ENCODE results near the gene TMX1. TPM values are rescaled to one million over a fixed set of nuclear protein-coding genes. Genes with fewer than 3 reads are reported as not detected.

The TMX1 gene
- total and polyA plus RNA-seq, 10 of the 15 experiments (the other 5 are each of a cell fraction or from before 2014, with no cell fraction given), result 29.1 to 152 (median 52.0) TPM

- H3K4me1 ChIP-seq (ENCODE audit: control insufficient read depth, insufficient read depth, low read length), result no peaks in the 10 kb centered on the region
- 100% methylated on average over 1 of the region's 1 CpG for WGBS (ENCODE audit: insufficient coverage, insufficient replicate concordance, low lambda C conversion rate, missing lambda C conversion rate)
- H2AFZ ChIP-seq (ENCODE audit: control insufficient read depth, low read depth, low read length), result no peak overlapping the region
- H3K9ac ChIP-seq (ENCODE audit: control insufficient read depth, insufficient read depth, low read length), result no peak overlapping the region
- ChIA-PET SMC1A (ENCODE audit: uncharacterized antibody, unreplicated experiment) (interaction anchor here (1.2 kb wide), 1 partner anchor 60 kb away, joined by 3 read pairs; no protein-coding TSS in a partner anchor), RAD21 (ENCODE audit: unreplicated experiment) (no interaction called here), CTCF (interaction anchor here (2.9 kb wide), 1 partner anchor 13 kb away, joined by 17 read pairs; no protein-coding TSS in a partner anchor), POLR2A (no interaction called here)
- intact Hi-C loops (cut with micrococcal nuclease; ENCODE audit: unreplicated experiment), result no loop called here
- H3K4me2 ChIP-seq (ENCODE audit: control insufficient read depth, insufficient read depth), result no peak overlapping the region
- FAIRE-seq (no peak), ATAC-seq (no peak), DNase-seq (ENCODE audit: low read depth, low spot score) (no peak)
- no peaks in the 10 kb centered on the region; the same call in 2 of the 3 replicates for H3K9me3 ChIP-seq (replicated peaks; ENCODE audit: control insufficient read depth, insufficient read depth, low read length)
- H3K36me3 ChIP-seq (ENCODE audit: control insufficient read depth in 2 of 2, insufficient read depth in 2 of 2, low read length in 1 of 2), result no peaks in the 10 kb centered on the region
- no peak overlapping the region for H3K4me3 ChIP-seq
- H3K27ac ChIP-seq (ENCODE audit: control insufficient read depth, insufficient read depth), result no peak overlapping the region
- BruUV-seq (replicated peaks), result no TSS peak
- in situ Hi-C loops (cut with MboI), result no loop called here
- no peaks in the 10 kb centered on the region for H4K20me1 ChIP-seq (ENCODE audit: control insufficient read depth, insufficient read depth)
- H3K27me3 ChIP-seq (replicated peaks in 1 of 2; ENCODE audit: control insufficient read depth in 2 of 2, insufficient read depth in 2 of 2, low read length in 1 of 2), result no peaks in the 10 kb centered on the region
- no peaks in the 10 kb centered on the region for H3K79me2 ChIP-seq (ENCODE audit: control insufficient read depth, insufficient read depth, low read length)
- TF ChIP-seq SKIL (IDR thresholded peaks at IDR 0.05; ENCODE audit: low read depth, poor library complexity, severe bottlenecking) (no peak), FOXK2 (IDR thresholded peaks at IDR 0.05) (no peak), ZNF687 (IDR thresholded peaks at IDR 0.05) (no peak), HDAC2 (IDR thresholded peaks at IDR 0.05) (no peak), SMARCA5 (IDR thresholded peaks at IDR 0.05) (no peak), SPI1 (IDR thresholded peaks at IDR 0.05; ENCODE audit: borderline replicate concordance, insufficient read depth, low read depth, low read length) (no peak), POLR2AphosphoS2 (IDR thresholded peaks at IDR 0.05; ENCODE audit: low read depth, low read length) (no peak), SRF (IDR thresholded peaks at IDR 0.05; ENCODE audit: low read depth in 2 of 2, low read length in 2 of 2) (no peak), MLLT1 (IDR thresholded peaks at IDR 0.05) (no peak)
- TF ChIP-seq, protein P1, sequence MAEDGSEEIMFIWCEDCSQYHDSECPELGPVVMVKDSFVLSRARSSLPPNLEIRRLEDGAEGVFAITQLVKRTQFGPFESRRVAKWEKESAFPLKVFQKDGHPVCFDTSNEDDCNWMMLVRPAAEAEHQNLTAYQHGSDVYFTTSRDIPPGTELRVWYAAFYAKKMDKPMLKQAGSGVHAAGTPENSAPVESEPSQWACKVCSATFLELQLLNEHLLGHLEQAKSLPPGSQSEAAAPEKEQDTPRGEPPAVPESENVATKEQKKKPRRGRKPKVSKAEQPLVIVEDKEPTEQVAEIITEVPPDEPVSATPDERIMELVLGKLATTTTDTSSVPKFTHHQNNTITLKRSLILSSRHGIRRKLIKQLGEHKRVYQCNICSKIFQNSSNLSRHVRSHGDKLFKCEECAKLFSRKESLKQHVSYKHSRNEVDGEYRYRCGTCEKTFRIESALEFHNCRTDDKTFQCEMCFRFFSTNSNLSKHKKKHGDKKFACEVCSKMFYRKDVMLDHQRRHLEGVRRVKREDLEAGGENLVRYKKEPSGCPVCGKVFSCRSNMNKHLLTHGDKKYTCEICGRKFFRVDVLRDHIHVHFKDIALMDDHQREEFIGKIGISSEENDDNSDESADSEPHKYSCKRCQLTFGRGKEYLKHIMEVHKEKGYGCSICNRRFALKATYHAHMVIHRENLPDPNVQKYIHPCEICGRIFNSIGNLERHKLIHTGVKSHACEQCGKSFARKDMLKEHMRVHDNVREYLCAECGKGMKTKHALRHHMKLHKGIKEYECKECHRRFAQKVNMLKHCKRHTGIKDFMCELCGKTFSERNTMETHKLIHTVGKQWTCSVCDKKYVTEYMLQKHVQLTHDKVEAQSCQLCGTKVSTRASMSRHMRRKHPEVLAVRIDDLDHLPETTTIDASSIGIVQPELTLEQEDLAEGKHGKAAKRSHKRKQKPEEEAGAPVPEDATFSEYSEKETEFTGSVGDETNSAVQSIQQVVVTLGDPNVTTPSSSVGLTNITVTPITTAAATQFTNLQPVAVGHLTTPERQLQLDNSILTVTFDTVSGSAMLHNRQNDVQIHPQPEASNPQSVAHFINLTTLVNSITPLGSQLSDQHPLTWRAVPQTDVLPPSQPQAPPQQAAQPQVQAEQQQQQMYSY (CRISPR knock-in tag; IDR thresholded peaks at IDR 0.05), result no peak
Observed at GRCh38 chr14:51216602-51217001, 23.4 kb upstream of the TMX1 start.
